ENCODE data around the gene ASPM.

Gene ASPM, protein sequence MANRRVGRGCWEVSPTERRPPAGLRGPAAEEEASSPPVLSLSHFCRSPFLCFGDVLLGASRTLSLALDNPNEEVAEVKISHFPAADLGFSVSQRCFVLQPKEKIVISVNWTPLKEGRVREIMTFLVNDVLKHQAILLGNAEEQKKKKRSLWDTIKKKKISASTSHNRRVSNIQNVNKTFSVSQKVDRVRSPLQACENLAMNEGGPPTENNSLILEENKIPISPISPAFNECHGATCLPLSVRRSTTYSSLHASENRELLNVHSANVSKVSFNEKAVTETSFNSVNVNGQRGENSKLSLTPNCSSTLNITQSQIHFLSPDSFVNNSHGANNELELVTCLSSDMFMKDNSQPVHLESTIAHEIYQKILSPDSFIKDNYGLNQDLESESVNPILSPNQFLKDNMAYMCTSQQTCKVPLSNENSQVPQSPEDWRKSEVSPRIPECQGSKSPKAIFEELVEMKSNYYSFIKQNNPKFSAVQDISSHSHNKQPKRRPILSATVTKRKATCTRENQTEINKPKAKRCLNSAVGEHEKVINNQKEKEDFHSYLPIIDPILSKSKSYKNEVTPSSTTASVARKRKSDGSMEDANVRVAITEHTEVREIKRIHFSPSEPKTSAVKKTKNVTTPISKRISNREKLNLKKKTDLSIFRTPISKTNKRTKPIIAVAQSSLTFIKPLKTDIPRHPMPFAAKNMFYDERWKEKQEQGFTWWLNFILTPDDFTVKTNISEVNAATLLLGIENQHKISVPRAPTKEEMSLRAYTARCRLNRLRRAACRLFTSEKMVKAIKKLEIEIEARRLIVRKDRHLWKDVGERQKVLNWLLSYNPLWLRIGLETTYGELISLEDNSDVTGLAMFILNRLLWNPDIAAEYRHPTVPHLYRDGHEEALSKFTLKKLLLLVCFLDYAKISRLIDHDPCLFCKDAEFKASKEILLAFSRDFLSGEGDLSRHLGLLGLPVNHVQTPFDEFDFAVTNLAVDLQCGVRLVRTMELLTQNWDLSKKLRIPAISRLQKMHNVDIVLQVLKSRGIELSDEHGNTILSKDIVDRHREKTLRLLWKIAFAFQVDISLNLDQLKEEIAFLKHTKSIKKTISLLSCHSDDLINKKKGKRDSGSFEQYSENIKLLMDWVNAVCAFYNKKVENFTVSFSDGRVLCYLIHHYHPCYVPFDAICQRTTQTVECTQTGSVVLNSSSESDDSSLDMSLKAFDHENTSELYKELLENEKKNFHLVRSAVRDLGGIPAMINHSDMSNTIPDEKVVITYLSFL (N-terminal part only)

DNA sequence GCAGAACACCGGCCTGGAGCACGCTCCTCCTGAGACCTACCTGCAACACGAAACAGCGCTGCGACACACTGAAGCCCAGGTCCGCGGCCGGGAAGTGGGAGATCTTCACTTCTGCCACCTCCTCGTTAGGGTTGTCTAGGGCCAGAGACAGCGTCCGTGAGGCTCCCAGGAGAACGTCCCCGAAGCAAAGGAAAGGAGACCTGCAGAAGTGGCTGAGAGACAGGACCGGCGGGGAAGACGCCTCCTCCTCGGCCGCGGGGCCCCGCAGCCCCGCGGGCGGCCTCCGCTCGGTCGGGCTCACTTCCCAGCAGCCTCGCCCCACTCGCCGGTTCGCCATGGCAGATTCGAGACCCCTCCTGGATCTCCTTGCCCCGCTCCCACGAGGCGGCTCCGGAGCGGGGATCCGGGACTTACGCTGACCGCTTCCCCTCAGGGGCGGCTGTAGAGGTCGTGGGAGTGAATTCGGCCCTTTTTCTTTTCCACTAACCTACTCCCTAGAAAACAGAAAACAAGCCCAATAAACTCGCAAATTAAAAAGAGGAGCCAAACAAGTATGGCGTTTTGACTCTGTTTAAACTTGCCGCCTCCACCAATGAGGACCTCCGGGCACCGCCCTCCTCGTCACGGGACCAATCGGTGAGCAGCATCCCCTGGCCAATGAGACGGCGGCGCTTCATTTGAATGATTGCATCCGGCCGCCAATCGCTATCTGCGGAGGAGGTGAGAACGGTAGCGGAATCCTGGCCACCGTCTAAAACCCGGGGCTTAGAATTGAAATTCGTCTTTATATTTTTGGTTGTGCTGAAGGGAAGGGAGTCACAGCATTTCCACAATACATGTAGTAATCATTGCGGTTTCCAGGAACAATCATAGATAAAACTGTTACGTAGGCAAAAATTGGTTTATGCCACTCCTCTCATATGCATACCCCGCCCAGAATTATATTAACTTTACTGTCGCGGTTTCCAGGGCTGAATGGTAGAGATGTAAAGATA, at the start of gene ASPM:
Gene ASPM, minus strand, starts transcription at position 569 of the 995 bp plus-strand sequence. Its CDS starts 232 bp downstream, at position 337.
- peak; percentile 93 for DNase-seq (ENCODE audit: low read depth)

- DNase-seq (ENCODE audit: low read depth), result peak; percentile 44
These were observed 48.6 kb upstream of the ASPM start for GRCh38 chr1:197195100-197195499.

DNA sequence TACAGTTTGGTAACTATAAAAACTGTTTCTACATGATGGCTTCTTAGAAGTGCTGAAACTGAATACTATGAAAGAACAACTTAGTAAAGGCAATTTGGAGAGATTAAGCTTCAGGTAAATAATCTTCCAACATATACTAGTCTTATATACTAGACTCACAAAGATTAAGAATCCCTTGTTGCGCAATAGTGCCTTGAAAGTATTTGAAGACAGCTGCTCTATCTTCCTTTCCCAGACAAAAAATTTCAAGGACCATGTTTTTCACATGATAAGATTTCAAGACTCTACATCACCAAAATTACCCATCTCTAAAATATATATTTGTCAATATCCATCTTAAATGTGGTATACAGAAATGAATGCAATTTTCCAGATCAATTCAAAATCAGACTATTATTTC, 37.7 kb upstream of the ASPM start:
- peak; percentile 43 for DNase-seq (ENCODE audit: low read depth)

GRCh38 chr1:197183195-197183748, 36.8 kb upstream of the ASPM start:
- DNase-seq (ENCODE audit: low read depth), result no peak

DNA sequence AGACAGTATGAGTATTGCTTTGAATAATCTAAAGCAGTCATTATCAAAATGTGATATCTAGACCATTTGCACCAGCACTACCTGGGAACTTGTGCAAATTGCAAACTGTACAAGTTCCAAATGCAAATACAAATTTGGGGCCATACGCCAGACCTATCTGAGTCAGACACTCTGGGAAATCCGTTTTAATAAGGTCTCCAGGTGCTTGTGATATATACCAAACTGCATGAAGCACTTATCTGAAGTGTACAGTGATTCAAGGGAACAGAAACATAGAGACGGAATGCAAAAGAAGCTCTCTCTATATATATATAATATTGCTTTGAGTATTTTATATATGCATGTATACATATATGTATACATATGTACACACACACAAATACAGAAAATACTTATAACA, 36.2 kb upstream of the ASPM start:
- DNase-seq (ENCODE audit: low read depth), result no peak

- no peak for DNase-seq (ENCODE audit: low read depth)
These were observed 35.5 kb upstream of the ASPM start for GRCh38 chr1:197181982-197182381.

GRCh38 chr1:197180252-197180878, 33.9 kb upstream of the ASPM start:
- DNase-seq (ENCODE audit: low read depth), result peak; percentile 77

GRCh38 chr1:197178998-197179397, 32.5 kb upstream of the ASPM start:
- peak; percentile 73 for DNase-seq (ENCODE audit: low read depth)

DNA sequence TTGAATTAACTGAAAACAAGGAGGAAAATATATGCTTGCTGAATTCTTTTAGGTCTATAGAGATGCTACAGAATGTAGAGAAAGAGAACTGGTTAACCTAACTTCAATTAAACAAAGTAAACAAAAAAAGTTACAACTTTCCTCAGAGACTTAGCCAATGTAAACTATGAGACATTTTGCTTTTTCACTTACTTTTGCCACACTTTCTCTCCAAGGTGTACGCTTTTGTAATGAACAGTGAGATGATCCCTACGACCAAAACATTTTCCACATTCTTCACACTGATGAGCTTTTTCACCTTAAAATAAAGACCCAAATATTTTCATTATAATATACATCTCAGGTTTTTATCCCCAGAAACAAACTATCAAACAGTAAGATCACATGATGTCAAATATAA, 28.3 kb upstream of the ASPM start:
- no peak for DNase-seq (ENCODE audit: low read depth)

DNA sequence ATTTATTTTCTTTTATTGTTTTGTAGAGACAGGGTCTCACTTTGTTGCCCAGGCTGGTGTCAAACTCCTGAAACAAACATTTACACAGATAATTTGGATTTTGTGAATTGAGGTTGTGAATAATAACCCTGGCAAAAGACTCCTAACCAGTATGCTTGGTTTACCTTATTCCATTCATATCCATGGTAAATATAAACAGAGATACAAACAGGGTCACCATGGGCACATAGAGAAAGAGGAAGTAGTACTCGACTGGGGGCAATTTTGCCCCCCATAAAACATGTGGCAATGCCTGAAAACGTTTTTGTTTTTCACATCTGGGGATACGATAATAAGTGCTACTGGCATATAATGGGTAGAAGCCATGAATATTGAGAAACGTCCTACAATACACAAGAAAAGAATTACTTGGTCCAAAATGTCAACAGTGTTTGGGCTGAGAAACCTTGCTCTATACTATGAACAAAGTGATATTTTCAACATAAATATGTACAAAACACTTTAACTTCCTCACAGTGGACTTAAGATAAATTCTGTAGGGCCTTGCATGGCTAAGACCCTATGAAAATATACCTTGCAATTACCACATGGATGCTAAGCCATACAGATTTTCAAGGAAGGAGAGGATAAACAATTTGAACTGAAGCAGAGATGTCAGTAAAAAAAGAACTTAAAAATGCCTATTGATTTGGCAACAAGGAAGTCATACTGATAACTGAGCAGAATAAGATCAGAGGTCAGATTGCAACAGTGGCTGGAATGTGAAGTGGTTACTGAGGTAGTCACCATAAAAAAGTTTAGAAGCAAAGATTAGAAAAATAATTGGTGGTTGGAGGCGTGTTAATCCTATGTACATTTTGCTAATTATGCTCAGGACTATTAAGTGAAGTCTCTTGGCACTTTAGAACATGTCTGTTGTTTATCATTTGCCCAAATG, 27.4 kb upstream of the ASPM start:
- peak; percentile 91 for DNase-seq (ENCODE audit: low read depth)

GRCh38 chr1:197171531-197171930, 25.1 kb upstream of the ASPM start:
- DNase-seq (ENCODE audit: low read depth), result peak; percentile 65

DNA sequence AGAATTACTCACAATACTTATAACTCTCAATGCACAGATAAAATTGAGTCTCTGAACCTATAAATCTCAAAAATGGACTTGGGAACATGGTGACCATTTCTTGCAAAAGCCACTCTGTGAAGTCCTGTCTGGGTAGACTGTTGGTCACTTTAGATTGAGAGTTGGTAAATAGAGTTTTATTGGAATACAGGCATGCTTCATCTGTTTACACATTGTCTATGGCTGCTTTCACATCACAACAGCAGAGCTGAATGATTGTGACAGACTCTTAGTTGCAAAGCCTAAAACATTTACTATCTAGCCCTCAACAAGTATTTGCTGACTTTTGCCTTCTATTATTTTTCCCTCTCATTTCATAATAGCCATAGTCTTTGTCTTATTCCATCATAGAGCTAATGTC, 24.1 kb upstream of the ASPM start:
- DNase-seq (ENCODE audit: low read depth), result no peak

DNA sequence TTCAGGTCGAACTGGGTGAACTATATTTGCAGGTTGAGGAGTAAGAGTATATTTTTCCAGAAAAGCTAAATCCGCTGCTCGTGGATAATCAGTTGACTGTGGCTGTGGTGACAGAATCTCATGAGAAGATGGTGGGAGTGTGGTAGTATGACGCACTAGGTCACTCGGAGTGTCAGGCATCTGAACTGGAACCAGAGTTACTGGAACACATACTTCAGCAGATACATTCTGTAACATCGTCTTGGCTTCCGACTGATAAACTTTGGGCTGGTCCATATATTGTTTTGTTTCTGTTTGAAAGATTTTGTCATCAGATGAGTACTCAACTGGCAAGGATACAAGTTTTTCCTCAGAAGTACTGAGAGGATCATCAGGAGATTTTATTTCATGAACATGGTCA, 13.0 kb upstream of the ASPM start:
- no peak for DNase-seq (ENCODE audit: low read depth)

- DNase-seq (ENCODE audit: low read depth), result no peak
These were observed 10.2 kb upstream of the ASPM start for GRCh38 chr1:197156692-197157091.

DNA sequence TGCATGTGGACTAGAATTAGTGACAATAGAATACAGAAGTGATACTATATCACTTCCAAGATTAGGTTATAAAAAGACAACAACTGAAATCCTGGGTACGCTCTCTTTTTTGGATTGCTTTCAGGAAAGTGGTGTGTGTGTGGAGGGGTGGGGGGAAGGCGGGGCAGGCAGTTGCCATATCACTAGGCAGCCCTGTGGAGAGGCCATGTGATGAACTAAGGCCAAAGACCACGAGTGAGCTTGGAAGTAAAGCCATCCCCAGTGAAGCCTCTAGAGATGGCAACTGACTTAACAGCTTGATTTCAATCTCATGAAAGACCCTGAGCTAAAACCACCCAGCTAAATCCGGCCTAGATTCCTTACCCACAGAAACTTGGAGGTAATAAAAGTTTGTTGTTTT, 6.2 kb upstream of the ASPM start:
- DNase-seq (ENCODE audit: low read depth), result no peak

DNA sequence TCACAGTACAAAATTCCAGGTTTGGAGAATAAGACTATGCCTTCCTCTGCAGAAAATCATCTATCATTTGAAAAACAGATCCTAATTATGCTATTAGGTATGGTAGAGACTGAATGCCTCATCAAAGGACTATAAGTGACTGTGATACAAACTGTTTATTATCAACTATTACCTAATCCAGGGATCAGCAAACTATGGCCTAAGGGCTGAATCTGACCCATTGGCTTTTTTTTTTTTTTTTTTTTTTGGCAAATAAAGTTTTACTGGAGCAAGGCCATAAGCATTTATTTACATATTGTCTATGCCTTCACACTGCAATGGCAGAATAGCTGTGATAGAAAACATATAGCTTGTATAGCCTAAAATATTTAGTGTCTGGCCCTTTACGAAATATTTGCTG, 4.7 kb upstream of the ASPM start:
- no peak for DNase-seq (ENCODE audit: low read depth)

GRCh38 chr1:197150336-197151005, 4.0 kb upstream of the ASPM start:
- DNase-seq (ENCODE audit: low read depth), result no peak

GRCh38 chr1:197149340-197149739, 2.9 kb upstream of the ASPM start:
- no peak for DNase-seq (ENCODE audit: low read depth)
